Epithelial cell of proximal tubule (primary cell): ENCODE data around the gene GLB1L3. TPM values are rescaled to one million over a fixed set of nuclear protein-coding genes. Genes with fewer than 3 reads are reported as not detected.
A peak's percentile ranks its signal among the peaks of the same experiment; 100 is the strongest.
"Not testable (repeated sequence)": the region's sequence is repeated elsewhere in the genome, so short reads cannot be mapped to it uniquely, and the experiment has no call there.

Experiments used
- DNase-seq: peaks from one replicate; pipeline ENCODE4 v3.0.0-alpha.2; 2011; ENCODE audit warnings: low read depth
- H3K4me3 ChIP-seq: 2 replicates; pipeline ENCODE4 v1.5.1; 2011; ENCODE audit warnings: low read depth, mild to moderate bottlenecking, low read length
- CTCF ChIP-seq: conservative IDR thresholded peaks from 2 replicates; pipeline ENCODE4 v1.5.1; 2012; ENCODE audit warnings: low read depth, mild to moderate bottlenecking, low read length
- total RNA-seq: library from RNA; depleted of rRNA; stranded (reverse); fragments of >200 nt; gene quantifications from 2 replicates; pipeline ENCODE4 v1.2.3, GENCODE V29; 2015

Gene GLB1L3
- total RNA-seq, 1 donor from 2014 or later, result 0.17 TPM

GRCh38 chr11:134250675-134251074 lies 25.5 kb upstream of the GLB1L3 start:
- no peak for DNase-seq
- H3K4me3 ChIP-seq, result no peak overlapping the region
- TF ChIP-seq CTCF, result no peak

- DNase-seq, result no peak
- peak overlapping the region; percentile 95 for H3K4me3 ChIP-seq
- TF ChIP-seq CTCF, result no peak
These were observed 23.6 kb upstream of the GLB1L3 start for GRCh38 chr11:134252346-134253187.

GRCh38 chr11:134253188-134253993 lies 22.8 kb upstream of the GLB1L3 start, which contains the start of the genes ACAD8 and THYN1:
Gene ACAD8 (plus strand): TSS chr11:134253568. CDS start chr11:134253601, 33 bp downstream.
Gene THYN1 (minus strand): TSS chr11:134253352. CDS start chr11:134252882, 470 bp downstream.
- peak; percentile 57 for DNase-seq

GRCh38 chr11:134254433-134255183 lies 21.6 kb upstream of the GLB1L3 start:
- peak overlapping the region; percentile 95 for H3K4me3 ChIP-seq
- TF ChIP-seq CTCF, result no peak
- no peak for DNase-seq

More at GRCh38 chr11:134253188-134253993, 22.8 kb upstream of the GLB1L3 start, which contains the start of the genes ACAD8 and THYN1:
- no peak for TF ChIP-seq CTCF
- peak within 1 kb of the TSS; percentile 95 for H3K4me3 ChIP-seq

GRCh38 chr11:134255184-134255561 lies 21.0 kb upstream of the GLB1L3 start:
- not testable (repeated sequence) for H3K4me3 ChIP-seq, DNase-seq

GRCh38 chr11:134257101-134257500 lies 19.1 kb upstream of the GLB1L3 start:
- DNase-seq, result no peak
- no peak for TF ChIP-seq CTCF
- no peak overlapping the region for H3K4me3 ChIP-seq
